Heart left ventricle (tissue), 16 donors: Measurements from ENCODE around the gene IGFBP5. TPM values are rescaled to one million over a fixed set of nuclear protein-coding genes. Genes with fewer than 3 reads are reported as not detected.

Experiments
- ATAC-seq, 4 donors: fragments of 200-7000 bp; cut with Tn5 transposase; one replicate each; pipeline ENCODE4 v1.9.1; 2020 to 2022; ENCODE audit warnings: moderate library complexity in 4 of 4, mild to moderate bottlenecking in 3 of 4, moderate number of reproducible peaks in 1 of 4
- DNase-seq, 5 donors: peaks; one replicate each; pipeline ENCODE4 v3.0.0-alpha.2; 2020
- H3K27ac ChIP-seq, 12 donors: fragments of 200-600 bp; sonication (generic) in 4 of 12; one replicate each; pipeline versions ENCODE4 v1.5.0 to v1.8.0; 2016 to 2022; ENCODE audit warnings: mild to moderate bottlenecking in 2 of 12
- H3K27me3 ChIP-seq, 9 donors: fragments of 200-600 bp; sonication (generic) in 2 of 9; one replicate each; pipeline versions ENCODE4 v1.5.1 to v1.8.0; 2016 to 2022; ENCODE audit warnings: mild to moderate bottlenecking in 3 of 9
- H3K36me3 ChIP-seq, 9 donors: fragments of 200-600 bp; sonication (generic) in 2 of 9; one replicate each; pipeline versions ENCODE4 v1.5.0 to v1.8.0; 2018 to 2022; ENCODE audit warnings: mild to moderate bottlenecking in 2 of 9
- H3K4me1 ChIP-seq, 12 donors: fragments of 200-600 bp; sonication (generic) in 4 of 12; one replicate each; pipeline versions ENCODE4 v1.5.0 to v1.8.0; 2016 to 2022; ENCODE audit warnings: mild to moderate bottlenecking in 3 of 12
- H3K4me3 ChIP-seq, 12 donors: fragments of 200-600 bp; sonication (generic) in 4 of 12; one replicate each; pipeline versions ENCODE4 v1.5.0 to v1.8.0; 2017 to 2022; ENCODE audit warnings: mild to moderate bottlenecking in 9 of 12, moderate library complexity in 4 of 12
- H3K9me3 ChIP-seq, 12 donors: fragments of 200-600 bp; sonication (generic) in 4 of 12; one replicate each; pipeline versions ENCODE4 v1.5.0 to v1.8.0; 2016 to 2022; ENCODE audit warnings: mild to moderate bottlenecking in 1 of 12
- POLR2A ChIP-seq, 2 donors: fragments of 450-650 bp; IDR thresholded peaks; one replicate each; pipeline ENCODE4 v1.6.1; 2017; ENCODE audit warnings: antibody characterized with exemption in 2 of 2, mild to moderate bottlenecking in 2 of 2, moderate library complexity in 2 of 2
- whole genome bisulfite sequencing, 4 donors: extraction: QIAGEN DNeasy Blood & Tissue Kit in 2 of 4; methylation state at CpG; one replicate each; pipeline versions ENCODE4 v1.1.5 to v1.1.7; 2013 to 2018; 5-methylcytosine and 5-hydroxymethylcytosine counted together
- intact Hi-C, 10 donors: fragments of 100-400 bp; cut with DNase I; formaldehyde crosslinking; loops; one replicate each; pipeline versions ENCODE4 v1.11.1 to v1.14.2; 2022
- polyA plus RNA-seq, 2 donors: library from polyadenylated mRNA; stranded (reverse); fragments of 200-250 nt; gene quantifications; one replicate each; pipeline ENCODE4 v1.2.3, GENCODE V29; 2013
- total RNA-seq, 9 donors: library from RNA; depleted of rRNA in 2 of 9; stranded (reverse); fragments of >200 nt in 2 of 9; fragmentation: NEBNext Ultra II Directional in 3 of 9; extraction: Animal tissue kit (Norgen Biotek cat#: 25700) in 3 of 9; gene quantifications; one replicate each; pipeline versions ENCODE4 v1.1.0 to v1.2.4, GENCODE V29; 2016 to 2023
- TF ChIP-seq, protein P1 (sequence below), 12 donors: fragments of 200-600 bp; sonication (generic) in 4 of 12; IDR thresholded peaks; one replicate each; pipeline versions ENCODE4 v1.5.0 to v1.8.0; 2018 to 2022; ENCODE audit warnings: antibody characterized with exemption in 12 of 12, mild to moderate bottlenecking in 5 of 12
- donor health status: ischemic (EF 13 %, LVEDD 7.1; RV severe dilation, severe dysfunction).
- donor health status: healthy with polysubstance abuse.
- donor health status: DM: no; HTN: yes; CAD: no.
- donor health status: DM: no; HTN: no; CAD: no.
- donor health status: ischemic (EF 25% LVEDD 6.9; RV normal size, moderate dysfunction).
- donor health status: ischemic (EF 25% LVEDD 5.7; RV mildly dilated, moderate dysfunction).
- donor health status: healthy.
- donor health status: DM: yes; HTN: yes; CAD: no.
- donor health status: ischemic (EF 35%, LVEDD 5.7; RV mildly dilated, moderate dysfunction).
- donor health status: nonischemic (EF 11% LVEDD 7.7; RV severe dilation, severe dysfunction).
- donor health status: DM: yes; HTN: yes; CAD: no.
- donor health status: PGD.
- donor health status: ischemic (EF 29% LVEDD 5.4; RV normal size, mild dysfunction).
- donor health status: nonischemic (EF 23%, LVEDD 6.1; RV moderate dilation, normal function).

Gene IGFBP5
- total and polyA plus RNA-seq, 11 donors: 58.2 to 441 (median 129) TPM

DNA sequence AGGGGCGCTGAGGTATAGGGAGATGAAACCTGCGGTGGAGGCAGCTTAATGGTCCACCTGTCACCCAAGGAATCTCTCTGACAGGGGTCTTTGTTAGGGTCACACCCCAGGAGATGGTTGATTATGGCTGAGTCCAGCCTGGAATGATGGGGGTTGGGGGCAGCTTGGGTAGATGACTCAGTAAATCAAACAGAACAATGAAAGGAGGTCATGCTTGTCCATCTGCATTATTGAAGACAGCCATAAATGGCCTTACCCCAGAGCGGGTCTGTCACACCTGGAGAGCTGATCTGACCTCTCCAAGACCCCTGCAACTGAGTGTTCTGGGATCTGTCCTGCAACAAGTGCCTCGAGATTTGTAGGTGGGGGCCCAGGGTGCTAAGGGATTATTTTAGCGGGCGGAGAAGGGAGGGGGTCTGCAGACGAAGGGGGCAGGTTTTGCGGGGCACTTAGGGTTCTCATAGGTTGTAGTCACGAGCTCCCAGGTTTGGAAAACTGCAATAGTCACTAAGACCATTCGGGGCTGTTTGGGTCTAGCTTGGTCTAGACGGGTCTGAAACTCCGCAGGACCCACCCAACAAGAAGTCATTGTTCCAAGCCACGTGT is 62.9 kb downstream of the IGFBP5 start:
- no peak for ATAC-seq
- no peak for TF ChIP-seq POLR2A (IDR thresholded peaks at IDR 0.05)
- TF ChIP-seq, protein P1, sequence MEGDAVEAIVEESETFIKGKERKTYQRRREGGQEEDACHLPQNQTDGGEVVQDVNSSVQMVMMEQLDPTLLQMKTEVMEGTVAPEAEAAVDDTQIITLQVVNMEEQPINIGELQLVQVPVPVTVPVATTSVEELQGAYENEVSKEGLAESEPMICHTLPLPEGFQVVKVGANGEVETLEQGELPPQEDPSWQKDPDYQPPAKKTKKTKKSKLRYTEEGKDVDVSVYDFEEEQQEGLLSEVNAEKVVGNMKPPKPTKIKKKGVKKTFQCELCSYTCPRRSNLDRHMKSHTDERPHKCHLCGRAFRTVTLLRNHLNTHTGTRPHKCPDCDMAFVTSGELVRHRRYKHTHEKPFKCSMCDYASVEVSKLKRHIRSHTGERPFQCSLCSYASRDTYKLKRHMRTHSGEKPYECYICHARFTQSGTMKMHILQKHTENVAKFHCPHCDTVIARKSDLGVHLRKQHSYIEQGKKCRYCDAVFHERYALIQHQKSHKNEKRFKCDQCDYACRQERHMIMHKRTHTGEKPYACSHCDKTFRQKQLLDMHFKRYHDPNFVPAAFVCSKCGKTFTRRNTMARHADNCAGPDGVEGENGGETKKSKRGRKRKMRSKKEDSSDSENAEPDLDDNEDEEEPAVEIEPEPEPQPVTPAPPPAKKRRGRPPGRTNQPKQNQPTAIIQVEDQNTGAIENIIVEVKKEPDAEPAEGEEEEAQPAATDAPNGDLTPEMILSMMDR (IDR thresholded peaks at IDR 0.05): no peak
- Histone ChIP-seq H3K9me3 (no peaks in the 10 kb centered on the region), H3K4me1 (peaks cover 0 to 47% (median 24%) of the 10 kb centered on the region in 12 donors), H3K4me3 (peak overlapping the region in 5 of 12 donors; percentile 44 to 88 (median 55)), H3K27ac (peak overlapping the region in 1 of 12 donors; percentile 13), H3K36me3 (no peaks in the 10 kb centered on the region), H3K27me3 (peaks cover 0 to 28% (median 0%) of the 10 kb centered on the region in 9 donors)
- WGBS, 4 donors: 54 to 71% (median 57%) methylated on average over 12 to 13 of the region's 13 CpGs
- DNase-seq: no peak
- intact Hi-C loops: loop anchor here in 2 of 10 donors (5.0 kb wide), 3 partner anchors 55 to 95 kb away; no protein-coding TSS in a partner anchor

DNA sequence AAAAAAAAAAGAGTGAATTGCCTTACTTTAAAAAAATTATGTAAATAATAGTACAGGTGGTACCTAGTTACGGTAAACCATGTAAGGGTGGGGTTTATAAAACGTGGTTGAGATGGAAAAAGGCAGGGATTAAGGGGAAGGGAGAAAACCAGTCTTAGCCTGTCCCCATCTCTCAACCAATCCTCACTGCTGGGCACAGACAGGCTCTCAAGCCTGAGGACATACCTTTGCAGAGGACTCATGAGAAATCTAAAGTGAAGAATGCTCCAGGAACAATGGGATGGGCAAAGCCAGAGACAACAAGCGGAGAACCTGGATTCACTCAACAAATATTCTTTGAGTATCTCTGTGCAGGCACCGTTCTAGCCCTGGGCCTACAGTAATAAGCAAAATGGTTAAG is 65.6 kb downstream of the IGFBP5 start:
- ATAC-seq (no peak), DNase-seq (no peak)
- H3K4me1 ChIP-seq: peaks cover 0 to 20% (median 7%) of the 10 kb centered on the region in 12 donors
- H3K36me3 ChIP-seq: no peaks in the 10 kb centered on the region
- H3K4me3 ChIP-seq: no peak overlapping the region
- H3K27me3 ChIP-seq: peaks cover 0 to 24% (median 0%) of the 10 kb centered on the region in 9 donors
- 88 to 93% (median 92%) methylated on average over 4 of the region's 4 CpGs for WGBS, 4 donors
- no peak overlapping the region for H3K27ac ChIP-seq
- H3K9me3 ChIP-seq: no peaks in the 10 kb centered on the region
- TF ChIP-seq, protein P1 (IDR thresholded peaks at IDR 0.05): no peak
- TF ChIP-seq POLR2A (IDR thresholded peaks at IDR 0.05): no peak
- intact Hi-C loops: loop anchor here in 2 of 10 donors (5.0 kb wide), 3 partner anchors 52 to 92 kb away; no protein-coding TSS in a partner anchor

DNA sequence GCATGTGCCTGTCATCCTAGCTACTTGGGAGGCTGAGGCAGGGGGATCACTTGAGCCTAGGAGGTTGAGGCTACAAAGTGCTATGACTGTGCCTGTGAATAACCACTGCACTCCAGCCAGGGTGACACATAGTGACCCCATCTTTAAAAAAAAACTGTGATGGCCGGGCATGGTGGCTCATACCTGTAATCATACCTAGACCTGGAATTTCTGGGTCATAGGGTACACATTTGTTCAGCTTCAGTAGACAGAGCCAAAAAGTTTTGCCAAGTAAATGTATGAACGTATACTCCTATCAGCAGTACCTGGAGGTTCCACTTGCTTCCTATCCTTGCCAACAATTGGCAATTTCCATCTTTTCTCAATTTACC is 68.5 kb downstream of the IGFBP5 start:
- Histone ChIP-seq H3K27me3 (peaks cover 0 to under 1% (median 0%) of the 10 kb centered on the region in 9 donors), H3K36me3 (no peaks in the 10 kb centered on the region), H3K27ac (no peak overlapping the region), H3K4me1 (no peaks in the 10 kb centered on the region), H3K4me3 (no peak overlapping the region), H3K9me3 (peaks cover 0 to 6% (median 0%) of the 10 kb centered on the region in 12 donors)
- 68 to 83% (median 79%) methylated on average over 2 of the region's 2 CpGs for WGBS, 4 donors
- no peak for DNase-seq
- intact Hi-C loops: no loop called here
- no peak for ATAC-seq
- TF ChIP-seq POLR2A (IDR thresholded peaks at IDR 0.05): no peak
- TF ChIP-seq, protein P1 (IDR thresholded peaks at IDR 0.05): no peak

DNA sequence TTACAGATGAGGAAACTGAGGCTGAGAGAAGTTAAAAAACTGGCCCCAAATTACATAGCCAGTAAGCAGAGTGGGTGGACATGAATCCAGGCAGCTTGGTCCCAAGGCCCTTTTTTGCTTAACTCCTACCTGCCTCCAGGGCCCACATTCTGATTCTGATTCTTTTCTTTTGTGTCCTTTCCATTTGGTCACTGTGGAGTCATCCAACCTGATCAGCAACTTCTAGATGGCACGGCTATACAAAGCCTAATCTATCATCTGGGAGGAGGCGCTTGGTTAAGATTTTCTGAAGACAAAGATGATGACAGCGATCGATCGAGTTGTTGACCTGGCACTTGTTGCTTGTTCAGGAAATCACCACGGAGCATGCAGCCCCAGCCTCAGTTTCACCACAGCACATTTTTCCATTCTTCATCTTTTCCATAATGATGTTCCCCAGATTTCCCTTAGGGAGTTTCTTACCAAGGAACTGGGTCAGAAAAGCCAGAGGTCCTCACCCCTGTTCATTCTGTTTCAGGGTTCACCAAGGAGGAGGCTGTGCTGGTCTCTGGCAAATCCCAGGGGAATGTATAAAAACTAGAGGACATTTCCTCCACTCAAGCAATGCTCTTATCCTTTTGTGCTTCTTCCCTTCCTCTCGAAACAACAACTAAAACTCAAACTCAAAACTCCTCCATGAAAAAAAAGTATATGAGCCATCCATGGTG is 69.0 kb downstream of the IGFBP5 start:
- TF ChIP-seq POLR2A (IDR thresholded peaks at IDR 0.05): no peak
- TF ChIP-seq, protein P1 (IDR thresholded peaks at IDR 0.05): no peak
- no peak overlapping the region for H3K27ac ChIP-seq
- WGBS, 4 donors: 76 to 83% (median 81%) methylated on average over 7 of the region's 7 CpGs
- peaks cover 0 to 6% (median 0%) of the 10 kb centered on the region in 12 donors for H3K9me3 ChIP-seq
- ATAC-seq: no peak
- no peaks in the 10 kb centered on the region for H3K36me3 ChIP-seq
- H3K27me3 ChIP-seq: no peaks in the 10 kb centered on the region
- DNase-seq: no peak
- intact Hi-C loops: no loop called here
- H3K4me3 ChIP-seq: no peak overlapping the region
- H3K4me1 ChIP-seq: peaks cover 0 to 4% (median 0%) of the 10 kb centered on the region in 12 donors
